GM13976 (cell line): ENCODE results near the gene COL10A1.

Experiments used
- DNase-seq: peaks from one replicate; pipeline ENCODE4 v3.0.0; 2012; ENCODE audit warnings: low spot score
- in situ Hi-C: fragments of 300-500 bp; cut with MboI; formaldehyde crosslinking; loops from one replicate; pipeline ENCODE4 v1.12.0; 2022; ENCODE audit warnings: low sequenced_read_pairs, mixed read lengths, inconsistent platforms; ENCODE audit not compliant: unreplicated experiment
- TF ChIP-seq, protein P1 (sequence below): IDR thresholded peaks from 2 replicates; pipeline ENCODE4 v1.5.1; 2012; ENCODE audit warnings: borderline replicate concordance, mild to moderate bottlenecking; ENCODE audit not compliant: insufficient read depth; ENCODE audit errors: extremely low read depth, missing control alignments, control extremely low read depth

The COL10A1 gene

DNA sequence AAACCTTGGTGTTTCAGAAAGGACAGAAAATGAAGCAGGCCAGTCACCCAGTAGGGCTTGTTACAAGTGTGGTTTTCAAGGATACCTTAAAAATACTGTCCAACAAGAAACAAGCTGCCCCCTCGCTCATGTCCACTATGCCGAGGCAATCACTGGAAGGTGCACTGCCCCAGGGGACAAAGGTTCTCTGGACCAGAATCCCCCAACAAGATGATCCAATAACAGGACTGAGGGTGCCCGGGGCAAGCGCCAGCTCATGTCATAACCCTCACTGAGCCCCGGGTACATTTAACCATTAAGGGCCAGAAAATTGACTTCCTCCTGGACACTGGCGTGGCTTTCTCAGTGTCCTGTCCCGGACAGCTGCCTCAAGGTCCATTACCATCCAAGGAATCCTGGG lies 31.9 kb downstream of the COL10A1 start:
- in situ Hi-C loops, result no loop called here
- no peak for DNase-seq
- TF ChIP-seq, protein P1, sequence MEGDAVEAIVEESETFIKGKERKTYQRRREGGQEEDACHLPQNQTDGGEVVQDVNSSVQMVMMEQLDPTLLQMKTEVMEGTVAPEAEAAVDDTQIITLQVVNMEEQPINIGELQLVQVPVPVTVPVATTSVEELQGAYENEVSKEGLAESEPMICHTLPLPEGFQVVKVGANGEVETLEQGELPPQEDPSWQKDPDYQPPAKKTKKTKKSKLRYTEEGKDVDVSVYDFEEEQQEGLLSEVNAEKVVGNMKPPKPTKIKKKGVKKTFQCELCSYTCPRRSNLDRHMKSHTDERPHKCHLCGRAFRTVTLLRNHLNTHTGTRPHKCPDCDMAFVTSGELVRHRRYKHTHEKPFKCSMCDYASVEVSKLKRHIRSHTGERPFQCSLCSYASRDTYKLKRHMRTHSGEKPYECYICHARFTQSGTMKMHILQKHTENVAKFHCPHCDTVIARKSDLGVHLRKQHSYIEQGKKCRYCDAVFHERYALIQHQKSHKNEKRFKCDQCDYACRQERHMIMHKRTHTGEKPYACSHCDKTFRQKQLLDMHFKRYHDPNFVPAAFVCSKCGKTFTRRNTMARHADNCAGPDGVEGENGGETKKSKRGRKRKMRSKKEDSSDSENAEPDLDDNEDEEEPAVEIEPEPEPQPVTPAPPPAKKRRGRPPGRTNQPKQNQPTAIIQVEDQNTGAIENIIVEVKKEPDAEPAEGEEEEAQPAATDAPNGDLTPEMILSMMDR, result no peak

DNA sequence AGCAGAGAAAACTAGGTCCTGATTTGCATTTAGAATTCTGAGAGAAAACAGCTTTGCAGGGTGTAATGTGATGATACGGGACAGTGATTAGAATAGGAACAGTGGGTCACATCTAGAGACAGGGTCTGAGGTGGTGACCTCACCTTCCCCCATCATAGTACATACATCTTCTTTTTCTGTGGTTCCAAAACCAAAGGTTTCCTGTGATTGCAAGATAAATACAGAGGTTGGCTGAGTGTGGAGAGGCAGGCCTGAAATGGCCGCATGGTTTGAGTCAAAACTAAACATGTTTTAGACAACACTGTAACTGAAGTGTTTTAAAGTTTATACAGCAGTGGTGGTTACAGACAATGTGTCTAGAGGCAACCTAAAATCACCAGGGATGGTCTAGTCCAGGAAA lies 35.7 kb downstream of the COL10A1 start:
- in situ Hi-C loops, result no loop called here
- TF ChIP-seq, protein P1, result no peak
- no peak for DNase-seq

DNA sequence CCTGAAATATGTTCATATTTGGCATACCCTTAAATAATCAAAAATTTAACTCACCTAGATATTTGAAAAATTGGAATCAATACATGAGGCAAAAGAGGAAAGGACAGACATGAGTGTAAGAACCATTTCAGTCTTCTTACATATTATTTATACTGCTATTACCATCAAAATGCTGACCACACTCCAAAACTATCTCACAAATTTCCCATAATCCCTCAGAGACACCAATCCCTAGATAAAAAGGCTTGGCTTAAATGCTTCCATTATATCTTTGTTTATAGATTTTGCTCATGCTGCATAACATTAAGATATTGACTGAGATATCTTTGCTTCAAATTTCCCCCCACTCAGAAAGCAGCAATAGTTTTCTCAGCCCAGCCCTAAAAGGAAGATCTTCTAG lies 37.0 kb downstream of the COL10A1 start:
- in situ Hi-C loops, result no loop called here
- TF ChIP-seq, protein P1, result no peak
- no peak for DNase-seq

DNA sequence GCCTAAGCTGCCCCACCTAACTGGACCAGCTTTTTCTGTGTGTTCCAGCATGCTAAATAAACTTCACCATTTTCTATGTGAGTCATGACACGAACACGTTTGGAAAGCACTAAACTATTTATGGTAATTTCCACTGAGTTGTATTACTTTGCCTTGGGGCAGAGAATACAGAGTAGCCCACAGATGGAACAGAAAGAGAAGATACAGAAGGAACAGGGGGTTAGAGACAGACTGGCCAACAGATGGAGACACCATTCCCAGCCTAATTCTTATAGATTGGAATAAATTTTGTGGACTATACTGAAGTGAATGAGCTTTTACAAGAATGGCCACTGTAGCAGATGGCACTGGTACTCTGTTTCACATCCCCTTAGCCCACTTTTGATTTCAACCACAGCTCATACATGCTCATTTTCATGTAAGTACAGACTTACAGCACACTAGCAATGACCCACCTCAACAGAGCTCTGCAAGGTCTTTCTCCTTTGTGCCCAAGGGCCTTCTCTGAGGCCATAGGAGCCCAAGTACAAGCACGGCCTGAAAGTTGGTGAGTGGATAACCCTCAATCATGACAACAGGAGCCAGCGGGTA lies 38.4 kb downstream of the COL10A1 start:
- TF ChIP-seq, protein P1, result no peak
- DNase-seq, result no peak
- in situ Hi-C loops, result no loop called here

DNA sequence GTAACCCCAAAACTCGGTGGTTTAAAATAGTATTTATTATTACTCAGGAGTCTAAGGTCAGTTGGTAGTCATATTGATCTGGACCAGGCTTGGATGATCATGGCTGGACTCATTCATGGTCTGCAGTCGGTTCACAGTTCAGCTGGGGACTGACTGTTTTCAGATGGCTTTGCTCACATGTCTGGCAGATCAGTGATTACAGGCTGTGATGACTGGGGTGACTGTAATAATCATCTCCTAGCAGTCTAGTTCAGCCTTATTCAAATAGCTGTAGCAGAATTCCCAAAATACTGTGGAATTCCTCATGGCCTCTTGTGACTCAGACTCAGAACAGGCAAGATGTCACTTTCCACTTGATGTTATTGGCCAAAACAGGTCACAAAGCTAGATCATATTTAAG lies 41.6 kb downstream of the COL10A1 start:
- no peak for DNase-seq
- TF ChIP-seq, protein P1, result no peak
- in situ Hi-C loops, result no loop called here

DNA sequence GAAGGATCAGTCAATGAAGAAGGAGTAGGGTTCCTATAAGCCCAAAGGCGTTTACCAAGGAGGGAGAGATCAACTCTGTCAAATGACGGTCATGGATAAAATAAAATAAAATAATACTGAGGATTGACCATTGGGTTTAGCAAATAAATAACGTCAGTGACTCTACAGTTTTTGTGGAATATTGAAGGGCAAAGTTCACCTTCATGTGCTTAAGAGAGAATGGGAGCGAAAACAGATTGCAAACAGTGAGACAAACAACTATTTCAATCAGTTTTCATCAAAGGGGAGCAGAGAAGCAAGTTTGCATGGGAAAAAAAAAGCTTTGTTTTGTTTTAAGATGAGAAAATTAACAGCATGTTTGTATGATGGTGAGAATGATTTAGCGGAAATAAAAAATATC lies 42.9 kb downstream of the COL10A1 start:
- DNase-seq, result no peak
- TF ChIP-seq, protein P1, result no peak
- in situ Hi-C loops, result no loop called here
